K562 (cell line): ENCODE data around the gene STARD8. TPM values are rescaled to one million over a fixed set of nuclear protein-coding genes. Genes with fewer than 3 reads are reported as not detected.
"Not testable (repeated sequence)": the region's sequence is repeated elsewhere in the genome, so short reads cannot be mapped to it uniquely, and the experiment has no call there.

ENCODE experiments used
- ATAC-seq: fragments of 200-7000 bp; cut with Tn5 transposase; 3 replicates; pipeline ENCODE4 v1.9.1; 2020; ENCODE audit warnings: moderate library complexity
- BruUV-seq: library from RNA; stranded (reverse); fragments of 400-500 nt; replicated peaks from 2 replicates; lab custom pipeline; 2021; lab: Mats Ljungman, UMichigan
- CTCF ChIA-PET: fragments of 300-600 bp; formaldehyde crosslinking; extraction: SDS; loops from one replicate; lab custom pipeline; 2021; ENCODE audit warnings: low intra/inter-chr PET ratio; lab: Yijun Ruan, JAX
- POLR2A ChIA-PET: fragments of 300-600, 350-650 bp; sonication (Branson Sonifier 250); formaldehyde crosslinking; extraction: SDS; loops from one replicate; lab custom pipeline; 2021; ENCODE audit warnings: antibody characterized with exemption, inconsistent platforms; lab: Yijun Ruan, JAX
- DNase-seq, 4 experiments: peaks; one replicate each; pipeline versions ENCODE4 v3.0.0 to v3.0.0-alpha.2; 2011 to 2018; ENCODE audit warnings: low spot score in 3 of 4, mixed read lengths in 3 of 4; ENCODE audit errors: extremely low read depth in 1 of 4
- FAIRE-seq: peaks from 2 replicates; lab custom pipeline; 2011; peaks lifted over from hg19 to GRCh38; lab: Jason Lieb, UNC
- H2AFZ ChIP-seq: 2 replicates; pipeline ENCODE4 v1.6.0; 2011; ENCODE audit warnings: low read depth, low read length, control low read depth, inconsistent platforms
- H3K27ac ChIP-seq: fragments of 200-600 bp; 3 replicates; pipeline ENCODE4 v1.8.0; 2011; ENCODE audit warnings: low read depth, mild to moderate bottlenecking, control low read depth, inconsistent platforms, low read length, moderate library complexity, mixed read lengths; ENCODE audit errors: extremely low read depth
- H3K27me3 ChIP-seq, 2 experiments: fragments of 300-600 bp in 1 of 2; 2 replicates in 1 of 2; 3 replicates in 1 of 2; pipeline versions ENCODE4 v1.6.0 to v1.8.0; 2011; ENCODE audit warnings: inconsistent platforms in 2 of 2, low read length in 2 of 2, mild to moderate bottlenecking in 1 of 2, mixed read lengths in 1 of 2, moderate library complexity in 1 of 2; ENCODE audit not compliant: control insufficient read depth in 2 of 2, insufficient read depth in 2 of 2
- H3K36me3 ChIP-seq: fragments of 300-600 bp; 3 replicates; pipeline ENCODE4 v1.8.0; 2011; ENCODE audit warnings: mild to moderate bottlenecking, low read length, inconsistent platforms; ENCODE audit not compliant: control insufficient read depth, insufficient read depth
- H3K4me1 ChIP-seq, 2 experiments: fragments of 200-600 bp in 1 of 2; replicated peaks in 1 of 2; 2 replicates in 1 of 2; 3 replicates in 1 of 2; pipeline versions ENCODE4 v1.5.1 to v1.8.0; 2011; ENCODE audit warnings: inconsistent platforms in 2 of 2, low read length in 2 of 2, mild to moderate bottlenecking in 1 of 2, mixed read lengths in 1 of 2, moderate library complexity in 1 of 2; ENCODE audit not compliant: control insufficient read depth in 2 of 2, insufficient read depth in 2 of 2
- H3K4me2 ChIP-seq: 2 replicates; pipeline ENCODE4 v1.6.1; 2011; ENCODE audit warnings: low read length, control low read depth, inconsistent platforms, mixed read lengths; ENCODE audit not compliant: insufficient read depth
- H3K4me3 ChIP-seq: fragments of 200-600 bp; sonication (generic), shearing (Covaris generic); 2 replicates; pipeline ENCODE4 v1.5.1; 2016; ENCODE audit warnings: control low read depth, inconsistent platforms
- H3K79me2 ChIP-seq: fragments of 200-600 bp; 3 replicates; pipeline ENCODE4 v1.8.0; 2011; ENCODE audit warnings: low read length, inconsistent platforms; ENCODE audit not compliant: control insufficient read depth, insufficient read depth
- H3K9ac ChIP-seq, 2 experiments: 2 replicates each; pipeline versions ENCODE4 v1.6.0 to v1.6.1; 2011; ENCODE audit warnings: low read depth in 2 of 2, low read length in 2 of 2, control low read depth in 1 of 2, inconsistent platforms in 1 of 2, mild to moderate bottlenecking in 1 of 2, mixed read lengths in 1 of 2; ENCODE audit not compliant: insufficient read depth in 1 of 2
- H3K9me1 ChIP-seq: one replicate; pipeline ENCODE4 v1.6.0; 2011; ENCODE audit warnings: inconsistent platforms, mild to moderate bottlenecking, low read length, moderate library complexity; ENCODE audit not compliant: control insufficient read depth, insufficient read depth
- H3K9me3 ChIP-seq: replicated peaks from 2 replicates; pipeline ENCODE4 v1.5.1; 2011; ENCODE audit warnings: low read depth, low read length, inconsistent platforms; ENCODE audit not compliant: control insufficient read depth, insufficient read depth
- H4K20me1 ChIP-seq: replicated peaks from 2 replicates; pipeline ENCODE4 v1.6.1; 2011; ENCODE audit warnings: low read length, inconsistent platforms, mixed read lengths; ENCODE audit not compliant: control insufficient read depth, insufficient read depth
- EGR1 ChIP-seq: fragments of 450-650 bp; conservative IDR thresholded peaks from 2 replicates; pipeline ENCODE4 v1.6.1; 2017; ENCODE audit warnings: mild to moderate bottlenecking
- GATA2 ChIP-seq: sonication (generic); formaldehyde crosslinking; IDR thresholded peaks from 2 replicates; pipeline ENCODE4 v1.4.0; 2020; ENCODE audit warnings: mild to moderate bottlenecking, missing genetic modification reagents
- HDAC2 ChIP-seq: fragments of 450-650 bp; IDR thresholded peaks from 2 replicates; pipeline ENCODE4 v1.6.1; 2016; ENCODE audit warnings: mild to moderate bottlenecking
- JUND ChIP-seq, 2 experiments: IDR thresholded peaks; 2 replicates in 1 of 2; 3 replicates in 1 of 2; pipeline ENCODE4 v1.6.1; 2011; ENCODE audit warnings: borderline replicate concordance in 2 of 2, low read depth in 2 of 2, low read length in 2 of 2, improper control_type of control experiment in 1 of 2, missing biosample characterization in 1 of 2, missing genetic modification characterization in 1 of 2, missing genetic modification reagents in 1 of 2
- TAL1 ChIP-seq: fragments of 450-650 bp; IDR thresholded peaks from 2 replicates; pipeline ENCODE4 v1.6.1; 2016; ENCODE audit warnings: mild to moderate bottlenecking
- TARDBP ChIP-seq: fragments of 450-650 bp; IDR thresholded peaks from 2 replicates; pipeline ENCODE4 v1.6.1; 2016
- TCF7 ChIP-seq: sonication (generic); IDR thresholded peaks from 2 replicates; pipeline ENCODE4 v1.6.1; 2016; ENCODE audit warnings: antibody characterized with exemption, borderline replicate concordance
- THRA ChIP-seq: fragments of 450-650 bp; IDR thresholded peaks from 2 replicates; pipeline ENCODE4 v1.6.1; 2017; ENCODE audit warnings: mild to moderate bottlenecking, moderate library complexity
- TRIM24 ChIP-seq, 2 experiments: fragments of 450-650 bp; IDR thresholded peaks; 2 replicates each; pipeline ENCODE4 v1.6.1; 2016
- ZNF143 ChIP-seq: sonication (generic); formaldehyde crosslinking; IDR thresholded peaks from 2 replicates; pipeline ENCODE4 v1.9.0; 2022; ENCODE audit warnings: mild to moderate bottlenecking, missing genetic modification reagents
- ZNF146 ChIP-seq: IDR thresholded peaks from one replicate; pipeline ENCODE4 v1.6.1; 2018; ENCODE audit warnings: missing compliant biosample characterization; ENCODE audit not compliant: unreplicated experiment
- WGBS: fragments of 100-300 bp; shearing (Covaris generic); methylation state at CpG from one replicate; pipeline ENCODE4 v1.1.6; 2016; ENCODE audit warnings: low coverage, mixed read lengths; ENCODE audit not compliant: insufficient coverage; ENCODE audit errors: missing lambda C conversion rate; 5-methylcytosine and 5-hydroxymethylcytosine counted together
- in situ Hi-C: fragments of 300-500 bp; cut with MboI; formaldehyde crosslinking; loops from 4 replicates; pipeline ENCODE4 v1.15.0; 2018; ENCODE audit warnings: inconsistent platforms, mixed read lengths
- intact Hi-C: fragments of 100-400 bp; cut with micrococcal nuclease; formaldehyde crosslinking; loops from 2 replicates; pipeline ENCODE4 v1.14.2; 2022
- polyA plus RNA-seq, 8 experiments: library from polyadenylated mRNA; depleted of rRNA in 4 of 8; stranded (reverse) in 5 of 8; unstranded in 3 of 8; fragments of >200 nt; fragmentation: Nextera tagmentation in 2 of 8; fragmentation: Illumina TruSeq in 1 of 8; extraction: Ambion mirVana in 2 of 8; extraction: Trizol in 1 of 8; gene quantifications; 2 replicates each; pipeline versions ENCODE4 v1.2.1 to v1.2.3, GENCODE V29; 2011 to 2014; ENCODE audit warnings: inconsistent platforms in 1 of 8, missing spikeins in 1 of 8
- total RNA-seq, 7 experiments: library from RNA; depleted of rRNA in 6 of 7; stranded (reverse); fragments of >200 nt in 6 of 7; fragmentation: Illumina TruSeq in 2 of 7; extraction: Trizol in 2 of 7; gene quantifications; 2 replicates each; pipeline versions ENCODE4 v1.2.1 to v1.2.3, GENCODE V29; 2011 to 2021; ENCODE audit warnings: low replicate concordance in 1 of 7

The STARD8 gene
- total and polyA plus RNA-seq, 9 of the 15 experiments (the other 6 are each of a cell fraction or from before 2014, with no cell fraction given), result 1.6 to 35.0 (median 15.9) TPM

- H4K20me1 ChIP-seq, H3K9ac ChIP-seq, H3K4me3 ChIP-seq, in situ Hi-C loops, H3K27ac ChIP-seq, H3K27me3 ChIP-seq, intact Hi-C loops, DNase-seq, H3K79me2 ChIP-seq, H3K36me3 ChIP-seq, H3K4me1 ChIP-seq, FAIRE-seq, H3K4me2 ChIP-seq, CTCF ChIA-PET, H3K9me1 ChIP-seq, BruUV-seq, POLR2A ChIA-PET, ATAC-seq, H2AFZ ChIP-seq, H3K9me3 ChIP-seq: not testable (repeated sequence)
- WGBS, result 50% methylated on average over 4 of the region's 4 CpGs
- TF ChIP-seq ZNF146 (CRISPR knock-in tag), result peak; percentile 54
Measured at GRCh38 chrX:68656473-68656872, 9.0 kb downstream of the STARD8 start.

GRCh38 chrX:68658530-68658929 lies 11.1 kb downstream of the STARD8 start:
- Histone ChIP-seq H2AFZ (no peak overlapping the region), H3K9me3 (no peaks in the 10 kb centered on the region), H3K79me2 (no peaks in the 10 kb centered on the region), H3K9me1 (no peaks in the 10 kb centered on the region), H3K4me3 (no peak overlapping the region), H4K20me1 (no peaks in the 10 kb centered on the region), H3K4me1 (no peaks in the 10 kb centered on the region; a peak in 1 of 5 replicates), H3K4me2 (no peak overlapping the region), H3K9ac (no peak overlapping the region), H3K36me3 (no peaks in the 10 kb centered on the region), H3K27me3 (no peaks in the 10 kb centered on the region), H3K27ac (no peak overlapping the region)
- in situ Hi-C loops, result no loop called here
- ChIA-PET POLR2A (no interaction called here), CTCF (no interaction called here)
- no TSS peak for BruUV-seq
- ATAC-seq (no peak), FAIRE-seq (no peak), DNase-seq (no peak)
- WGBS, result 8% methylated on average over 2 of the region's 3 CpGs
- intact Hi-C loops, result no loop called here
- TF ChIP-seq TCF7 (no peak), TAL1 (no peak), JUND (IDR thresholded peaks at IDR 0.05; ENCODE audit: borderline replicate concordance, low read depth, low read length) (no peak), JUND (tag; IDR thresholded peaks at IDR 0.05; ENCODE audit: borderline replicate concordance, low read depth, low read length) (no peak), THRA (no peak), TARDBP (no peak), EGR1 (no peak), GATA2 (CRISPR knock-in tag) (no peak), ZNF143 (CRISPR knock-in tag) (no peak), HDAC2 (no peak), TRIM24 (IDR thresholded peaks at IDR 0.05) (no peak)
